ENCODE measurements around the gene HDAC10.

Gene HDAC10

GRCh38 chr22:50257451-50258360 lies 6.6 kb upstream of the HDAC10 start:
- in situ Hi-C loops (cut with MboI; ENCODE audit: low sequenced_read_pairs) = no loop called here

- in situ Hi-C loops (cut with MboI; ENCODE audit: low sequenced_read_pairs) = no loop called here
Observed at GRCh38 chr22:50257041-50257440, 6.0 kb upstream of the HDAC10 start.

- in situ Hi-C loops (cut with MboI; ENCODE audit: low sequenced_read_pairs) = no loop called here
Observed at GRCh38 chr22:50256258-50256862, 5.3 kb upstream of the HDAC10 start.

GRCh38 chr22:50255607-50256006 lies 4.5 kb upstream of the HDAC10 start:
- in situ Hi-C loops (cut with MboI; ENCODE audit: low sequenced_read_pairs) = no loop called here

- in situ Hi-C loops (cut with MboI; ENCODE audit: low sequenced_read_pairs) = no loop called here
Observed at GRCh38 chr22:50255099-50255498, 4.0 kb upstream of the HDAC10 start.

GRCh38 chr22:50253941-50254340 lies 2.9 kb upstream of the HDAC10 start:
- in situ Hi-C loops (cut with MboI; ENCODE audit: low sequenced_read_pairs) = no loop called here

- in situ Hi-C loops (cut with MboI; ENCODE audit: low sequenced_read_pairs) = no loop called here
Observed at GRCh38 chr22:50253046-50253915, 2.2 kb upstream of the HDAC10 start.

GRCh38 chr22:50252082-50253045 lies 1.3 kb upstream of the HDAC10 start:
- in situ Hi-C loops (cut with MboI; ENCODE audit: low sequenced_read_pairs) = no loop called here

GRCh38 chr22:50251477-50252081 lies 514 bp upstream of the HDAC10 start:
- in situ Hi-C loops (cut with MboI; ENCODE audit: low sequenced_read_pairs) = no loop called here

- in situ Hi-C loops (cut with MboI; ENCODE audit: low sequenced_read_pairs) = no loop called here
Observed at GRCh38 chr22:50250249-50250554, 863 bp downstream of the HDAC10 start.

GRCh38 chr22:50249341-50250248 lies 1.5 kb downstream of the HDAC10 start:
- in situ Hi-C loops (cut with MboI; ENCODE audit: low sequenced_read_pairs) = no loop called here

GRCh38 chr22:50248196-50249081 lies 2.6 kb downstream of the HDAC10 start:
- in situ Hi-C loops (cut with MboI; ENCODE audit: low sequenced_read_pairs) = no loop called here

GRCh38 chr22:50247748-50248147 lies 3.3 kb downstream of the HDAC10 start:
- in situ Hi-C loops (cut with MboI; ENCODE audit: low sequenced_read_pairs) = no loop called here

GRCh38 chr22:50246242-50247175 lies 4.6 kb downstream of the HDAC10 start:
- in situ Hi-C loops (cut with MboI; ENCODE audit: low sequenced_read_pairs) = no loop called here

GRCh38 chr22:50245214-50246072 lies 5.6 kb downstream of the HDAC10 start:
- in situ Hi-C loops (cut with MboI; ENCODE audit: low sequenced_read_pairs) = no loop called here

All from HL-60/S4 (cell line).